ENCODE results near the gene ELFN1. TPM values are rescaled to one million over a fixed set of nuclear protein-coding genes. Genes with fewer than 3 reads are reported as not detected.

The ELFN1 gene
- total and polyA plus RNA-seq, 12 donors: 0.05 to 2.8 (median 0.86) TPM

- no peak overlapping the region for H3K27ac ChIP-seq
- peaks cover 12% of the 10 kb centered on the region for H3K27me3 ChIP-seq
- H3K4me1 ChIP-seq (replicated peaks in 1 of 2): no peaks in the 10 kb centered on the region
- no peaks in the 10 kb centered on the region for H3K36me3 ChIP-seq (replicated peaks in 1 of 2)
- intact Hi-C loops (cut with DNase I): no loop called here
- H3K9me3 ChIP-seq (replicated peaks in 1 of 3): no peaks in the 10 kb centered on the region
- TF ChIP-seq POLR2A (IDR thresholded peaks at IDR 0.05): no peak
- TF ChIP-seq, protein P1, sequence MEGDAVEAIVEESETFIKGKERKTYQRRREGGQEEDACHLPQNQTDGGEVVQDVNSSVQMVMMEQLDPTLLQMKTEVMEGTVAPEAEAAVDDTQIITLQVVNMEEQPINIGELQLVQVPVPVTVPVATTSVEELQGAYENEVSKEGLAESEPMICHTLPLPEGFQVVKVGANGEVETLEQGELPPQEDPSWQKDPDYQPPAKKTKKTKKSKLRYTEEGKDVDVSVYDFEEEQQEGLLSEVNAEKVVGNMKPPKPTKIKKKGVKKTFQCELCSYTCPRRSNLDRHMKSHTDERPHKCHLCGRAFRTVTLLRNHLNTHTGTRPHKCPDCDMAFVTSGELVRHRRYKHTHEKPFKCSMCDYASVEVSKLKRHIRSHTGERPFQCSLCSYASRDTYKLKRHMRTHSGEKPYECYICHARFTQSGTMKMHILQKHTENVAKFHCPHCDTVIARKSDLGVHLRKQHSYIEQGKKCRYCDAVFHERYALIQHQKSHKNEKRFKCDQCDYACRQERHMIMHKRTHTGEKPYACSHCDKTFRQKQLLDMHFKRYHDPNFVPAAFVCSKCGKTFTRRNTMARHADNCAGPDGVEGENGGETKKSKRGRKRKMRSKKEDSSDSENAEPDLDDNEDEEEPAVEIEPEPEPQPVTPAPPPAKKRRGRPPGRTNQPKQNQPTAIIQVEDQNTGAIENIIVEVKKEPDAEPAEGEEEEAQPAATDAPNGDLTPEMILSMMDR (IDR thresholded peaks at IDR 0.05): no peak
- WGBS, 4 donors: 78 to 92% (median 88%) methylated on average over 3 to 8 of the region's 8 CpGs
- no peak overlapping the region for H3K4me3 ChIP-seq
- DNase-seq: no peak
Observed at GRCh38 chr7:1720326-1720725, 50.2 kb downstream of the ELFN1 start.

DNA sequence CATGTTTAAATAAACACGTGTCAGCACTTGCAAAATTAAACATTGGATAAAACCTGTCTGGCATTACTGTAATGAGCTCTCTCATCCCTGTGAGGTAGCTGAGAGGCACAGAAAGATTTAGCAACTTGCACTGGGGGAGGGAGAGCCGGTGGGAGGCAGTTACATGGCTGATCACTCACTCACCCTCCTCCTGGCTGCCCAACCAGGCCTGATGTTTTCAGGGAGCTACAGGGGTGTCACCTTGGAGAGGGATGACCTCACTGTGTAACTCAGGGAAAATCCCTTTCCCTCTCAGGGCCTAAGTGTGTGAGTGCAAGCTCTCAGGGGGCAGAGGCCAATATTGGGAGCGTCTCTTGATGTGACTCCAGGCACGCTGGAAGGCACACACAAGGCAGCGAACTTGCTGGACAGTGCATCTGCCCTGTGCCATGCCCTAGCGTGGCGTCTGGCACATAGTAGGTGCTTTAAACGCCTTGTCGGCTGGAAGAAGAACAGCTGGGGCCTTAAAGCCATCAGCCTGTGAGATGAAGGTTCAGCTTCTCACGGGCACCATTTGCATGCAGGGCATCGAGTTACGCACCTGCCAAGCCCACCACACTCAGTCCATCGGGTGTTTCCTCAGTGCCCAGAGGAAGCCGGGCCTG, 51.1 kb downstream of the ELFN1 start:
- intact Hi-C loops (cut with DNase I): no loop called here
- Histone ChIP-seq H3K4me1 (replicated peaks in 1 of 2) (no peaks in the 10 kb centered on the region), H3K27ac (no peak overlapping the region), H3K9me3 (replicated peaks in 1 of 3) (no peaks in the 10 kb centered on the region), H3K4me3 (no peak overlapping the region), H3K36me3 (replicated peaks in 1 of 2) (no peaks in the 10 kb centered on the region), H3K27me3 (peaks cover 12% of the 10 kb centered on the region)
- TF ChIP-seq, protein P1 (IDR thresholded peaks at IDR 0.05): no peak
- no peak for TF ChIP-seq POLR2A (IDR thresholded peaks at IDR 0.05)
- no peak for DNase-seq
- WGBS, 4 donors: 75 to 80% (median 79%) methylated on average over 13 to 14 of the region's 14 CpGs

DNA sequence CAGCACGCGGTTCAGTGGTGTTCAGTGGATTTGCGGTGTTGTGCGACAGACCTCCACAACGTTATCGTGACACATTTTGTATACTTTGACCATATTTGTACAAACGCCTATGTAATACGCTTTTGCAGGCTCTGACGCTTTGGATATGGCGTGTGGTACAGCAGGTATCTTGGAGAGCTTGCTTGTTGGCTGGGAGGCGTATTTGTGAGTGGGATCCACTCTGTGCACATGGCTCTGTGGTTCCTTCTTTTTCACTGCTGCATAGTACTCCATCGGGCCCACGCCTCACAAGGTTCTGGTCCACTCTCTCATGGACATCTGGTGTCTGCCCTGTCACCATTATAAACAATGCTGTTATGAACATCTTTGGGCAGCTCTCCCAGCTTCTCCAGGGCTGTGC, 53.2 kb downstream of the ELFN1 start:
- Histone ChIP-seq H3K9me3 (replicated peaks in 1 of 3) (no peaks in the 10 kb centered on the region), H3K4me1 (replicated peaks in 1 of 2) (no peaks in the 10 kb centered on the region), H3K4me3 (no peak overlapping the region), H3K27ac (no peak overlapping the region), H3K36me3 (replicated peaks in 1 of 2) (no peaks in the 10 kb centered on the region), H3K27me3 (peaks cover under 1% of the 10 kb centered on the region)
- TF ChIP-seq POLR2A (IDR thresholded peaks at IDR 0.05): no peak
- TF ChIP-seq, protein P1 (IDR thresholded peaks at IDR 0.05): no peak
- intact Hi-C loops (cut with DNase I): no loop called here
- no peak for DNase-seq
- 89 to 93% (median 91%) methylated on average over 13 of the region's 13 CpGs for WGBS, 4 donors

GRCh38 chr7:1724118-1724910, 54.2 kb downstream of the ELFN1 start:
- Histone ChIP-seq H3K27me3 (no peaks in the 10 kb centered on the region), H3K4me3 (no peak overlapping the region), H3K4me1 (replicated peaks in 1 of 2) (no peaks in the 10 kb centered on the region), H3K36me3 (replicated peaks in 1 of 2) (no peaks in the 10 kb centered on the region), H3K9me3 (replicated peaks in 1 of 3) (peaks cover 0 to 7% (median 0%) of the 10 kb centered on the region in 3 donors), H3K27ac (no peak overlapping the region)
- intact Hi-C loops (cut with DNase I): no loop called here
- no peak for TF ChIP-seq POLR2A (IDR thresholded peaks at IDR 0.05)
- TF ChIP-seq, protein P1 (IDR thresholded peaks at IDR 0.05): no peak
- DNase-seq: no peak
- WGBS, 4 donors: 77 to 83% (median 79%) methylated on average over 17 to 21 of the region's 21 CpGs
